ENCODE data around the gene KIR3DL3. TPM values are rescaled to one million over a fixed set of nuclear protein-coding genes. Genes with fewer than 3 reads are reported as not detected.

Gene KIR3DL3
- total and polyA plus RNA-seq, 8 donors = not detected

Small RNAs within 50 kb of the gene (small RNA-seq; reads per million reads assigned to genes)
- gene AC245128.2 = 0 reads per million in 4 donors
- 0 reads per million in 4 donors for gene KIR3DP1

Other genes starting within 250 kb of the KIR3DL3 start
- not detected for gene LAIR2, start 221.6 kb upstream of the KIR3DL3 start, total RNA-seq
- under 1 TPM in 1 of 3 donors, not detected in 2; 0.30 TPM for gene LAIR2, start 221.6 kb upstream of the KIR3DL3 start, polyA plus RNA-seq
- 1 to 10 TPM in 2 of 5 donors, under 1 TPM in 1, not detected in 2; 0.37 to 7.8 (median 2.3) TPM for gene LILRA2, start 150.7 kb upstream of the KIR3DL3 start, total RNA-seq
- gene LILRA2, start 150.7 kb upstream of the KIR3DL3 start, polyA plus RNA-seq = 1 to 10 TPM in 1 of 3 donors, under 1 TPM in 2; 0.20 to 2.1 (median 0.61) TPM
- gene LILRA1, start 130.8 kb upstream of the KIR3DL3 start, total RNA-seq = not detected
- gene LILRA1, start 130.8 kb upstream of the KIR3DL3 start, polyA plus RNA-seq = under 1 TPM; 0.25 to 0.62 (median 0.31) TPM
- 10 to 100 TPM in 1 of 5 donors, 1 to 10 TPM in 2, under 1 TPM in 1, not detected in 1; 0.37 to 50.8 (median 2.7) TPM for gene LILRB1, start 94.0 kb upstream of the KIR3DL3 start, total RNA-seq
- gene LILRB1, start 94.0 kb upstream of the KIR3DL3 start, polyA plus RNA-seq = 1 to 10 TPM in 2 of 3 donors, under 1 TPM in 1; 0.63 to 2.0 (median 1.2) TPM
- gene LILRB4, start 61.5 kb upstream of the KIR3DL3 start, total RNA-seq = 10 to 100 TPM in 1 of 5 donors, under 1 TPM in 2, not detected in 2; 0.73 to 12.2 (median 0.87) TPM
- gene LILRB4, start 61.5 kb upstream of the KIR3DL3 start, polyA plus RNA-seq = 1 to 10 TPM in 1 of 3 donors, under 1 TPM in 2; 0.61 to 1.8 (median 0.95) TPM
- not detected for gene KIR2DL3, start 14.1 kb downstream of the KIR3DL3 start, total RNA-seq
- gene KIR2DL3, start 14.1 kb downstream of the KIR3DL3 start, polyA plus RNA-seq = not detected
- not detected for gene KIR2DL1, start 45.4 kb downstream of the KIR3DL3 start, total RNA-seq
- gene KIR2DL1, start 45.4 kb downstream of the KIR3DL3 start, polyA plus RNA-seq = not detected
- gene KIR2DL4, start 79.2 kb downstream of the KIR3DL3 start, total RNA-seq = under 1 TPM in 1 of 5 donors, not detected in 4; 0.87 TPM
- under 1 TPM in 1 of 3 donors, not detected in 2; 0.18 TPM for gene KIR2DL4, start 79.2 kb downstream of the KIR3DL3 start, polyA plus RNA-seq
- gene KIR3DL1, start 92.0 kb downstream of the KIR3DL3 start, total RNA-seq = not detected
- gene KIR3DL1, start 92.0 kb downstream of the KIR3DL3 start, polyA plus RNA-seq = not detected
- not detected for gene KIR2DS4, start 108.2 kb downstream of the KIR3DL3 start, total RNA-seq
- gene KIR2DS4, start 108.2 kb downstream of the KIR3DL3 start, polyA plus RNA-seq = not detected
- gene KIR3DL2, start 126.0 kb downstream of the KIR3DL3 start, total RNA-seq = not detected
- gene KIR3DL2, start 126.0 kb downstream of the KIR3DL3 start, polyA plus RNA-seq = not detected
- 1 to 10 TPM in 1 of 5 donors, not detected in 4; 1.3 TPM for gene FCAR, start 149.8 kb downstream of the KIR3DL3 start, total RNA-seq
- gene FCAR, start 149.8 kb downstream of the KIR3DL3 start, polyA plus RNA-seq = 1 to 10 TPM in 1 of 3 donors, under 1 TPM in 1, not detected in 1; 0.15 to 2.2 TPM
- gene NCR1, start 181.7 kb downstream of the KIR3DL3 start, total RNA-seq = 1 to 10 TPM in 1 of 5 donors, not detected in 4; 1.1 TPM
- under 1 TPM in 1 of 3 donors, not detected in 2; 0.92 TPM for gene NCR1, start 181.7 kb downstream of the KIR3DL3 start, polyA plus RNA-seq
- gene NLRP7, start 223.1 kb downstream of the KIR3DL3 start, total RNA-seq = not detected
- gene NLRP7, start 223.1 kb downstream of the KIR3DL3 start, polyA plus RNA-seq = not detected
- 10 to 100 TPM in 4 of 5 donors, 1 to 10 TPM in 1; 9.4 to 23.5 (median 15.6) TPM for gene NLRP2, start 241.9 kb downstream of the KIR3DL3 start, total RNA-seq
- 10 to 100 TPM in 1 of 3 donors, 1 to 10 TPM in 2; 2.1 to 11.8 (median 4.8) TPM for gene NLRP2, start 241.9 kb downstream of the KIR3DL3 start, polyA plus RNA-seq

Data from stomach (tissue), 8 donors.